ENCODE data around the gene NRXN3.

NRXN3 gene

GRCh38 chr14:79196216-79196615 is 1026.0 kb downstream of the NRXN3 start:
- Histone ChIP-seq H3K27me3 (ENCODE audit: control insufficient read depth, insufficient read depth, low read length) (no peaks in the 10 kb centered on the region), H3K4me1 (ENCODE audit: control insufficient read depth, insufficient read depth, low read length) (no peaks in the 10 kb centered on the region), H3K9ac (ENCODE audit: low read length) (no peak overlapping the region), H3K4me3 (ENCODE audit: low read length) (no peak overlapping the region), H3K9me3 (ENCODE audit: control insufficient read depth, low read length) (no peaks in the 10 kb centered on the region), H3K36me3 (ENCODE audit: control insufficient read depth, insufficient read depth, low read length) (no peaks in the 10 kb centered on the region)

- Histone ChIP-seq H3K9me3 (ENCODE audit: control insufficient read depth, low read length) (no peaks in the 10 kb centered on the region), H3K4me1 (ENCODE audit: control insufficient read depth, insufficient read depth, low read length) (no peaks in the 10 kb centered on the region), H3K4me3 (ENCODE audit: low read length) (no peak overlapping the region), H3K9ac (ENCODE audit: low read length) (no peak overlapping the region), H3K27me3 (ENCODE audit: control insufficient read depth, insufficient read depth, low read length) (no peaks in the 10 kb centered on the region), H3K36me3 (ENCODE audit: control insufficient read depth, insufficient read depth, low read length) (no peaks in the 10 kb centered on the region)
Measured at GRCh38 chr14:79197516-79197915, 1027.3 kb downstream of the NRXN3 start.

DNA sequence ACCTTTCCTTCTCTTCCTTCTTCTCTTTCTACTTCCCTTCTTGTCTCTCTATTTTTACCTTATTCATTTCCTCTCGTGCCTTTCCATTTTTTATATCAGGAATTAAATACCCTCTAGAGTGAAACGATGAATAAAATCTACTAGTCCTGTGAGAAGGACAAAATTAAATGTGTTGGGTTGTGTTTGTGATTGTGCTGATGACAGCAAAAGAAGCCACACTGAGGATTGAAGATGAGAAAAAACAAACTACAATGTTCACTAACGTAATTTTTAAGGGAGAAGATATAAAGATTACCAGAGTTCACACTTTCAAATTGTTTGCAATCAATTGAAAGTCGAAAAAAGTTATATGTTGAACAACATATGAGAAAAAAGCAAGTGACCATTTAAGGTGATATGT is 1029.0 kb downstream of the NRXN3 start:
- Histone ChIP-seq H3K27me3 (ENCODE audit: control insufficient read depth, insufficient read depth, low read length) (no peaks in the 10 kb centered on the region), H3K4me1 (ENCODE audit: control insufficient read depth, insufficient read depth, low read length) (no peaks in the 10 kb centered on the region), H3K4me3 (ENCODE audit: low read length) (no peak overlapping the region), H3K9ac (ENCODE audit: low read length) (no peak overlapping the region), H3K36me3 (ENCODE audit: control insufficient read depth, insufficient read depth, low read length) (no peaks in the 10 kb centered on the region), H3K9me3 (ENCODE audit: control insufficient read depth, low read length) (no peaks in the 10 kb centered on the region)

DNA sequence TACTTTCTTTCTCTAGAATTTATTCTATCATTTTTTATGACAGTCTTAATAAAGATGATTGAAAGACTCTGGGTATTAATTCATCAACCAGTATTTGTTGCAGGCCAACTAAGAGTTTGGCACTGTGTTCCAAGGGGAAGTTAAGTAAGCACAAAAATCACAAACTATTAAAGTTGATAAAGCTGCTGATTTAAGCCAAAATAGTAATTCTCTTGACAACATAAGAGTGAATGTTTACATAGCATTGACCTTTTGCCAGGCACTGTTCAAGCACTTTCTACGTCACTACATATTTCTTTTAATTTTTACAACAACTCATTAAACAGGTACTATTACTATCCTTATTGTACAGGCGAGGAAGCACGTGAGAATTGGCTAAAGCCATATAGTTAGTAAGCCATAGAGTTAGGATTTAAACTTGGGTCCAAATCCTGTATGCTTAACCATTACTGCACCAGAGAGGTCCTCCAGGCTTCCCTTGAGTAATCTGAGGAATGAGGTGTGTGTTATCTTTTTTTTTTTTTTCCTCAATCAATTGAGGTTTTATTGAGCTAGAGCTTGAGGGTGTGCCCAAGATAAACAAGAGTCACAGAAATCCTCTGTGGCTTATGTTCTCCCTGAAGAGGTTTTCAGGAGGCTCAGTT is 1031.5 kb downstream of the NRXN3 start:
- Histone ChIP-seq H3K9ac (ENCODE audit: low read length) (no peak overlapping the region), H3K4me1 (ENCODE audit: control insufficient read depth, insufficient read depth, low read length) (no peaks in the 10 kb centered on the region), H3K27me3 (ENCODE audit: control insufficient read depth, insufficient read depth, low read length) (no peaks in the 10 kb centered on the region), H3K9me3 (ENCODE audit: control insufficient read depth, low read length) (no peaks in the 10 kb centered on the region), H3K4me3 (ENCODE audit: low read length) (no peak overlapping the region), H3K36me3 (ENCODE audit: control insufficient read depth, insufficient read depth, low read length) (no peaks in the 10 kb centered on the region)

GRCh38 chr14:79204591-79204990 is 1034.4 kb downstream of the NRXN3 start:
- no peak overlapping the region for H3K4me3 ChIP-seq (ENCODE audit: low read length)
- no peaks in the 10 kb centered on the region for H3K36me3 ChIP-seq (ENCODE audit: control insufficient read depth, insufficient read depth, low read length)
- H3K9me3 ChIP-seq (ENCODE audit: control insufficient read depth, low read length): no peaks in the 10 kb centered on the region
- H3K27me3 ChIP-seq (ENCODE audit: control insufficient read depth, insufficient read depth, low read length): no peaks in the 10 kb centered on the region
- H3K9ac ChIP-seq (ENCODE audit: low read length): no peak overlapping the region
- no peaks in the 10 kb centered on the region for H3K4me1 ChIP-seq (ENCODE audit: control insufficient read depth, insufficient read depth, low read length)

DNA sequence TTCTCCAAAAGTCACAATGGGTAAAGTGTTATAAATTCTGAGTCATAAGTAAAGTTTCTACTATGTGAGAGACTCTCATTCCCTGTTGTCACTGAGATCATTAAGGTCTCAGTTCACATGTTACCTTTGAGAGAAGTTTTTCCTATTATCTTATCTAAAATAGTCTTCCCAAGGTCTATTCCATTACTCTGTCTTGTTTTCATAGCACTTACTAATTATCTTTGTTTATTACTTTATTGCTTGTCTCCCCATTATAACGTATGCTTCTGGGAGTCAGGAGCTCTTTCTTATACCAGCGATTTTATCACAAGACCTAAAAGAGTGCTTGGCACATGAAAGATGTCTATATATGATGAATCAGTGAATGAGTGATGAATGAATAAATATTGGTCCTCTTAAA is 1039.2 kb downstream of the NRXN3 start:
- Histone ChIP-seq H3K27me3 (ENCODE audit: control insufficient read depth, insufficient read depth, low read length) (no peaks in the 10 kb centered on the region), H3K4me1 (ENCODE audit: control insufficient read depth, insufficient read depth, low read length) (no peaks in the 10 kb centered on the region), H3K9me3 (ENCODE audit: control insufficient read depth, low read length) (no peaks in the 10 kb centered on the region), H3K36me3 (ENCODE audit: control insufficient read depth, insufficient read depth, low read length) (no peaks in the 10 kb centered on the region), H3K9ac (ENCODE audit: low read length) (no peak overlapping the region), H3K4me3 (ENCODE audit: low read length) (no peak overlapping the region)

- H3K27me3 ChIP-seq (ENCODE audit: control insufficient read depth, insufficient read depth, low read length): no peaks in the 10 kb centered on the region
- no peaks in the 10 kb centered on the region for H3K4me1 ChIP-seq (ENCODE audit: control insufficient read depth, insufficient read depth, low read length)
Measured at GRCh38 chr14:79225815-79226214, 1055.6 kb downstream of the NRXN3 start.

DNA sequence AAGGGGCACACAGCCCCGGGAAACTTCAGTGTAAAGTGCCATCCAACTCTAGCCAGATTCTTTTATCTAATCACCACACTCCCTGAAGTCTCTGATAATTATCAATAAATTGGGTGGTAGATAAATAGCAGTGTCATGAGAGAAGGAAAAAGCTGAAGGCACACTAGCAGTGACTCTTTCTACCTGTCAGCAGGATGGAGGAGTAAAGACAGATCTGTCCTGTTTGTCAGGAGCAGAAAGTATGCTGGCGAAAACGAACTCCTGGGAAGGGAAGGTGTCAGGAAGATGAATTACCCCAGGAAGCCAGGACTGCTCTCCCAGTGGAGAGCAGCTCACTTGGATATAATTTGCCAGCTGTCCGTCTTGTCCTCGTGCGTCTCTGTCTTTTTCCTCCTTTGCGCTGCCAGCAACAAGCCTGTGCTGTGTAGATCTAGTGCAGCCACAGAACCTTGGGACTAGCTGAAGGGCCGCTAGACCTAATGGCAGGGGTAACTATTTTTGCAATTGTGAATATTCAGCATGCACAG is 1059.3 kb downstream of the NRXN3 start:
- no peaks in the 10 kb centered on the region for H3K27me3 ChIP-seq (ENCODE audit: control insufficient read depth, insufficient read depth, low read length)
- no peak overlapping the region for H3K4me3 ChIP-seq (ENCODE audit: low read length)

More at GRCh38 chr14:79225815-79226214, 1055.6 kb downstream of the NRXN3 start:
- Histone ChIP-seq H3K9me3 (ENCODE audit: control insufficient read depth, low read length) (no peaks in the 10 kb centered on the region), H3K36me3 (ENCODE audit: control insufficient read depth, insufficient read depth, low read length) (no peaks in the 10 kb centered on the region), H3K4me3 (ENCODE audit: low read length) (no peak overlapping the region), H3K9ac (ENCODE audit: low read length) (no peak overlapping the region)

GRCh38 chr14:79242666-79243065 is 1072.5 kb downstream of the NRXN3 start:
- H3K27me3 ChIP-seq (ENCODE audit: control insufficient read depth, insufficient read depth, low read length): no peaks in the 10 kb centered on the region
- H3K4me3 ChIP-seq (ENCODE audit: low read length): no peak overlapping the region
- no peak overlapping the region for H3K9ac ChIP-seq (ENCODE audit: low read length)
- no peaks in the 10 kb centered on the region for H3K36me3 ChIP-seq (ENCODE audit: control insufficient read depth, insufficient read depth, low read length)
- H3K9me3 ChIP-seq (ENCODE audit: control insufficient read depth, low read length): no peaks in the 10 kb centered on the region
- H3K4me1 ChIP-seq (ENCODE audit: control insufficient read depth, insufficient read depth, low read length): no peaks in the 10 kb centered on the region

More for the DNA sequence above, 1059.3 kb downstream of the NRXN3 start:
- Histone ChIP-seq H3K9me3 (ENCODE audit: control insufficient read depth, low read length) (no peaks in the 10 kb centered on the region), H3K4me1 (ENCODE audit: control insufficient read depth, insufficient read depth, low read length) (no peaks in the 10 kb centered on the region), H3K36me3 (ENCODE audit: control insufficient read depth, insufficient read depth, low read length) (no peaks in the 10 kb centered on the region), H3K9ac (ENCODE audit: low read length) (no peak overlapping the region)

GRCh38 chr14:79246173-79246572 is 1076.0 kb downstream of the NRXN3 start:
- H3K9me3 ChIP-seq (ENCODE audit: control insufficient read depth, low read length): no peaks in the 10 kb centered on the region
- H3K36me3 ChIP-seq (ENCODE audit: control insufficient read depth, insufficient read depth, low read length): no peaks in the 10 kb centered on the region
- H3K9ac ChIP-seq (ENCODE audit: low read length): no peak overlapping the region
- no peaks in the 10 kb centered on the region for H3K27me3 ChIP-seq (ENCODE audit: control insufficient read depth, insufficient read depth, low read length)
- no peaks in the 10 kb centered on the region for H3K4me1 ChIP-seq (ENCODE audit: control insufficient read depth, insufficient read depth, low read length)
- H3K4me3 ChIP-seq (ENCODE audit: low read length): no peak overlapping the region

GRCh38 chr14:79248126-79248525 is 1078.0 kb downstream of the NRXN3 start:
- Histone ChIP-seq H3K4me1 (ENCODE audit: control insufficient read depth, insufficient read depth, low read length) (no peaks in the 10 kb centered on the region), H3K9me3 (ENCODE audit: control insufficient read depth, low read length) (no peaks in the 10 kb centered on the region), H3K9ac (ENCODE audit: low read length) (no peak overlapping the region), H3K36me3 (ENCODE audit: control insufficient read depth, insufficient read depth, low read length) (no peaks in the 10 kb centered on the region), H3K4me3 (ENCODE audit: low read length) (no peak overlapping the region), H3K27me3 (ENCODE audit: control insufficient read depth, insufficient read depth, low read length) (no peaks in the 10 kb centered on the region)

GRCh38 chr14:79248771-79249170 is 1078.6 kb downstream of the NRXN3 start:
- no peaks in the 10 kb centered on the region for H3K36me3 ChIP-seq (ENCODE audit: control insufficient read depth, insufficient read depth, low read length)
- no peaks in the 10 kb centered on the region for H3K4me1 ChIP-seq (ENCODE audit: control insufficient read depth, insufficient read depth, low read length)
- H3K9ac ChIP-seq (ENCODE audit: low read length): no peak overlapping the region
- H3K27me3 ChIP-seq (ENCODE audit: control insufficient read depth, insufficient read depth, low read length): no peaks in the 10 kb centered on the region
- no peak overlapping the region for H3K4me3 ChIP-seq (ENCODE audit: low read length)
- H3K9me3 ChIP-seq (ENCODE audit: control insufficient read depth, low read length): no peaks in the 10 kb centered on the region

- Histone ChIP-seq H3K4me1 (ENCODE audit: control insufficient read depth, insufficient read depth, low read length) (no peaks in the 10 kb centered on the region), H3K9me3 (ENCODE audit: control insufficient read depth, low read length) (no peaks in the 10 kb centered on the region), H3K4me3 (ENCODE audit: low read length) (no peak overlapping the region), H3K27me3 (ENCODE audit: control insufficient read depth, insufficient read depth, low read length) (no peaks in the 10 kb centered on the region), H3K9ac (ENCODE audit: low read length) (no peak overlapping the region), H3K36me3 (ENCODE audit: control insufficient read depth, insufficient read depth, low read length) (no peaks in the 10 kb centered on the region)
Measured at GRCh38 chr14:79251278-79251677, 1081.1 kb downstream of the NRXN3 start.

Data from mucosa of stomach (tissue), 1 donor.